ENCODE data around the gene CCDC187. TPM values are rescaled to one million over a fixed set of nuclear protein-coding genes. Genes with fewer than 3 reads are reported as not detected.

Gene CCDC187
- total RNA-seq, 1 experiment from 2014 or later: not detected

DNA sequence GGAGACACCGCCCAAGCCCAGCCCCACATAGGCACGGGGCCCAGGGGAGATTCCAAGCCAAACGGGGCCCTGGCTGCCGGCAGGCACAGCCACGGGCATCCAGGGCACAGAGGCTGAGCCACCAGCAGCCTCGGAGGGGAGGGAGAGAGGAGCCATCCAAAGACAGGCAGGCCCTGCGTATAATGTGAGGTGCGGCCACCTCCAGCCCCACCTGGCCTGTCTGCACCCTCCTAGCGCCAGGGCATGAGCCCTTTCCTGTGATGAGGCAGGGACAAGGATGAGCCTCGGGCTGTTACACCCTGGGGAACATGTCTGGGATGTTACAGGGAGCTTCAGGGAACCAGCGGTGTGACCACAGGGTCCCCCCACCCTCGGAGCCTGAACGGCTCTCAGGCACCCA is 1.1 kb upstream of the CCDC187 start:
- ChIA-PET POLR2A (ENCODE audit: low non-redundant PET) (no interaction called here), CTCF (no interaction called here)

DNA sequence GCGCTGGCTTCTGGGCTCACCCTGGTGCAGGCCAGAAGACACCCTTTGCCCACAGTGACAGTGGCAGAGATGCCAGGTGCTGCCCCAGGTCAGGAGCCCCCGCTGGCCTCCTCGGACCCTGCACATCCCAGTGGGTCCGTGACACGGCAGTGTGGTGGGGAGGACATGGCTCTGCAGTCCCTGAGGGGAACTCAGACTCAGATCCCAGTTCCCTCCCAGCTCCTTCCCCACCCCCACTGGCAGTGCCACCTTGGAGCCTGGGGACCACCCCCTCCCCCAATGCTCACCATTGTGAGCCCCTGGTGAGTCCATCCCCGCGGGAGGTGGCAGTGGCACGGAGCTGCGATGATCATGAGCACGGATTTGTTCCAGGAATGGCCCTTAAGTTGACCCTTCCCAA is 562 bp upstream of the CCDC187 start:
- POLR2A ChIA-PET (ENCODE audit: low non-redundant PET): no interaction called here
- H3K27ac ChIP-seq (ENCODE audit: low read depth, low read length, poor library complexity, severe bottlenecking): no peak overlapping the region
- no peak for TF ChIP-seq EZH2 (IDR thresholded peaks at IDR 0.05; ENCODE audit: borderline replicate concordance, low read depth, low read length, poor library complexity, severe bottlenecking)
- TF ChIP-seq, protein P1, sequence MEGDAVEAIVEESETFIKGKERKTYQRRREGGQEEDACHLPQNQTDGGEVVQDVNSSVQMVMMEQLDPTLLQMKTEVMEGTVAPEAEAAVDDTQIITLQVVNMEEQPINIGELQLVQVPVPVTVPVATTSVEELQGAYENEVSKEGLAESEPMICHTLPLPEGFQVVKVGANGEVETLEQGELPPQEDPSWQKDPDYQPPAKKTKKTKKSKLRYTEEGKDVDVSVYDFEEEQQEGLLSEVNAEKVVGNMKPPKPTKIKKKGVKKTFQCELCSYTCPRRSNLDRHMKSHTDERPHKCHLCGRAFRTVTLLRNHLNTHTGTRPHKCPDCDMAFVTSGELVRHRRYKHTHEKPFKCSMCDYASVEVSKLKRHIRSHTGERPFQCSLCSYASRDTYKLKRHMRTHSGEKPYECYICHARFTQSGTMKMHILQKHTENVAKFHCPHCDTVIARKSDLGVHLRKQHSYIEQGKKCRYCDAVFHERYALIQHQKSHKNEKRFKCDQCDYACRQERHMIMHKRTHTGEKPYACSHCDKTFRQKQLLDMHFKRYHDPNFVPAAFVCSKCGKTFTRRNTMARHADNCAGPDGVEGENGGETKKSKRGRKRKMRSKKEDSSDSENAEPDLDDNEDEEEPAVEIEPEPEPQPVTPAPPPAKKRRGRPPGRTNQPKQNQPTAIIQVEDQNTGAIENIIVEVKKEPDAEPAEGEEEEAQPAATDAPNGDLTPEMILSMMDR (conservative IDR thresholded peaks at IDR 0.05; ENCODE audit: low read depth, low read length): no peak
- no peaks in the 10 kb centered on the region for H3K9me3 ChIP-seq (ENCODE audit: low read depth, low read length, poor library complexity, severe bottlenecking)
- no peaks in the 10 kb centered on the region for H3K27me3 ChIP-seq (replicated peaks; ENCODE audit: insufficient read depth, low read depth, low read length, poor library complexity)
- no peak for DNase-seq (ENCODE audit: low spot score)
- CTCF ChIA-PET: no interaction called here
- no TSS peak for BruUV-seq (replicated peaks)
- intact Hi-C loops (cut with micrococcal nuclease; ENCODE audit: unreplicated experiment): no loop called here
- H3K4me3 ChIP-seq (ENCODE audit: low read depth, low read length, poor library complexity, severe bottlenecking): no peak overlapping the region
- peaks cover 8% of the 10 kb centered on the region for H3K4me1 ChIP-seq (ENCODE audit: insufficient read depth, low read length, poor library complexity, severe bottlenecking)
- no peaks in the 10 kb centered on the region for H3K36me3 ChIP-seq (ENCODE audit: insufficient read depth, low read length, poor library complexity, severe bottlenecking)

More for the DNA sequence above, 1.1 kb upstream of the CCDC187 start:
- Histone ChIP-seq H3K27ac (ENCODE audit: low read depth, low read length, poor library complexity, severe bottlenecking) (no peak overlapping the region), H3K36me3 (ENCODE audit: insufficient read depth, low read length, poor library complexity, severe bottlenecking) (no peaks in the 10 kb centered on the region), H3K4me1 (ENCODE audit: insufficient read depth, low read length, poor library complexity, severe bottlenecking) (peaks cover 8% of the 10 kb centered on the region), H3K27me3 (replicated peaks; ENCODE audit: insufficient read depth, low read depth, low read length, poor library complexity) (no peaks in the 10 kb centered on the region), H3K9me3 (ENCODE audit: low read depth, low read length, poor library complexity, severe bottlenecking) (no peaks in the 10 kb centered on the region), H3K4me3 (ENCODE audit: low read depth, low read length, poor library complexity, severe bottlenecking) (no peak overlapping the region)
- BruUV-seq (replicated peaks): no TSS peak
- DNase-seq (ENCODE audit: low spot score): no peak
- intact Hi-C loops (cut with micrococcal nuclease; ENCODE audit: unreplicated experiment): no loop called here
- TF ChIP-seq, protein P1 (conservative IDR thresholded peaks at IDR 0.05; ENCODE audit: low read depth, low read length): no peak
- TF ChIP-seq EZH2 (IDR thresholded peaks at IDR 0.05; ENCODE audit: borderline replicate concordance, low read depth, low read length, poor library complexity, severe bottlenecking): no peak

DNA sequence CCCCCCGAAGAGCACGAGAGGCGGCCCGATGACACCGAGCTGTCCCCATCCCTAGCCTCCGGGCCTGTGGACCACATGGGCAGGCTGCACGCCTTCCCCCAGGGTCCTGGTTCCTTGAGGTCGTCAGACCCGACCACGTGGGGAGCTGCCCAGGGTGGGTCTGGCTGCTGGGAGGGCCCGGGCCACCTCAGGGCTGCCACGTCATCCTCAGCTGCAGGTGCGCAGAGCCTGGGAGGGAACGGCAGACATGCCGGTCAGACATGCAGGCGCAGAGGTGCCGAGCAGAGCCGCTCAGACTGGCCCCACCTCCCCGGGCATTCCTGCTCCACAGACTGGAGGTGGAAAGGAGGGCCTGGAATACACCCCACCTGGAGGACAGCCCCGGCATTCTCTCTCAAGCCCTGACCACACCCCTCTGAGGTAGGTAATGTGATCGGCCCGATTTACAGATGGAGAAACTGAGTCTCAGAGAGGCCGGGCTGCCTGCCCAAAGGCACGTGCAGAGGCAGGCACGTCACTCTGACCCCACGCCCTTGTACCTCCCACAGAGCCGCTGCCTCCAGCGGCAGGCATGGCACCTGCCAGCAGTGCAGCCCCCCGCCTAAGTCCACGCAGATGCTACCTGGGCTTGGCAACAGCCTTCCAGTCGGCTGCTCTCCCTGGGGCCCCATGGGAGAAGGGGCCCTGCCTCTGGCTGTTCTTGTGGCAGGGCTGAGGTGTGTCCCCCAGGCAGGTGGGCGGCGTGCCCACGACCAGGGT is 649 bp downstream of the CCDC187 start:
- no peaks in the 10 kb centered on the region for H3K27me3 ChIP-seq (replicated peaks; ENCODE audit: insufficient read depth, low read depth, low read length, poor library complexity)
- H3K9me3 ChIP-seq (ENCODE audit: low read depth, low read length, poor library complexity, severe bottlenecking): no peaks in the 10 kb centered on the region
- H3K4me3 ChIP-seq (ENCODE audit: low read depth, low read length, poor library complexity, severe bottlenecking): no peak overlapping the region
- ChIA-PET POLR2A (ENCODE audit: low non-redundant PET) (no interaction called here), CTCF (no interaction called here)
- BruUV-seq (replicated peaks): no TSS peak
- DNase-seq (ENCODE audit: low spot score): no peak
- intact Hi-C loops (cut with micrococcal nuclease; ENCODE audit: unreplicated experiment): no loop called here
- H3K4me1 ChIP-seq (ENCODE audit: insufficient read depth, low read length, poor library complexity, severe bottlenecking): no peaks in the 10 kb centered on the region
- TF ChIP-seq, protein P1 (conservative IDR thresholded peaks at IDR 0.05; ENCODE audit: low read depth, low read length): no peak
- no peak for TF ChIP-seq EZH2 (IDR thresholded peaks at IDR 0.05; ENCODE audit: borderline replicate concordance, low read depth, low read length, poor library complexity, severe bottlenecking)
- H3K36me3 ChIP-seq (ENCODE audit: insufficient read depth, low read length, poor library complexity, severe bottlenecking): no peaks in the 10 kb centered on the region
- H3K27ac ChIP-seq (ENCODE audit: low read depth, low read length, poor library complexity, severe bottlenecking): no peak overlapping the region
